Activated naive CD4-positive, alpha-beta T cell treated with anti-CD3 and anti-CD28 coated beads, Interleukin-2, amount 10 ng/mL, durations not matched to agents 5 hours and 36 hours (primary cell): Measurements from ENCODE around the gene TMEM17. TPM values are rescaled to one million over a fixed set of nuclear protein-coding genes. Genes with fewer than 3 reads are reported as not detected.

Experiments
- total RNA-seq, 2 experiments: library from RNA; stranded (reverse); gene quantifications; one replicate each; pipeline ENCODE4 v1.2.3, GENCODE V29; 2021

TMEM17 gene
- total RNA-seq: not detected

GRCh38 chr2:62505750-62506420 is at the start of gene TMEM17:
TMEM17 (minus strand) TSS chr2:62506195; CDS start chr2:62506129, 66 bp downstream.

Other genes with a start within 250 kb of the TMEM17 start
- 10 to 100 TPM; 26.3 to 28.2 TPM for gene EHBP1, start 199.5 kb upstream of the TMEM17 start, total RNA-seq